Stimulated activated CD8-positive, alpha-beta memory T cell treated with anti-CD3 and anti-CD28 coated beads, Interleukin-2, amount 100 ng/mL, for 48 hours (primary cell): ENCODE results near the gene SDK1.
"Not testable (repeated sequence)": the region's sequence is repeated elsewhere in the genome, so short reads cannot be mapped to it uniquely, and the experiment has no call there.

ENCODE experiments used
- DNase-seq, 2 donors: peaks; one replicate each; pipeline ENCODE4 v3.0.0-alpha.2; 2020; ENCODE audit warnings: low read depth in 2 of 2

SDK1 gene

GRCh38 chr7:3537210-3537875, 236.3 kb downstream of the SDK1 start:
- DNase-seq: no peak

GRCh38 chr7:3538041-3538440, 237.0 kb downstream of the SDK1 start:
- no peak for DNase-seq

GRCh38 chr7:3540456-3541220, 239.6 kb downstream of the SDK1 start:
- DNase-seq: no peak

GRCh38 chr7:3544202-3544601, 243.2 kb downstream of the SDK1 start:
- no peak for DNase-seq

- no peak for DNase-seq
Measured at GRCh38 chr7:3548815-3549214, 247.8 kb downstream of the SDK1 start.

- no peak for DNase-seq
Measured at GRCh38 chr7:3549601-3550000, 248.5 kb downstream of the SDK1 start.

DNA sequence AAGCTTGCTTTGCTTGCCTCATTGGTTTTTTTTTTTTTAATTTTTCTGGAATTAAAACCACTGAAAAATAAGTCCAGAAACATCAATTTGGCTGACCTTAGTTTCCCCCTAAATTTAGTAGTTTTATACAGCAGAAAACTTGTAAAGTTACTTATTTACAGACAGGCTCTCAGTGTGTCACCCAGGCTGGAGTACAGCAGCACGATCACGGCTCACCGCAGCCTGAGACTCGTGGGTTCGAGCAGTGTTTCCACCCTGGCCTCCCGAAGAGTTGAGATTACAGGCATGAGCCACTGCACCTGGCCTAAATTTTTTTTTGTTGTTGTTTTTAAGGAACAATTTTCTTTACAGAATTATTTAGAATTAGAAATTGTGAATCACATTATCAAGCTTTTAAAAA, 250.5 kb downstream of the SDK1 start:
- DNase-seq: no peak

GRCh38 chr7:3552499-3552898, 251.4 kb downstream of the SDK1 start:
- DNase-seq: no peak

DNA sequence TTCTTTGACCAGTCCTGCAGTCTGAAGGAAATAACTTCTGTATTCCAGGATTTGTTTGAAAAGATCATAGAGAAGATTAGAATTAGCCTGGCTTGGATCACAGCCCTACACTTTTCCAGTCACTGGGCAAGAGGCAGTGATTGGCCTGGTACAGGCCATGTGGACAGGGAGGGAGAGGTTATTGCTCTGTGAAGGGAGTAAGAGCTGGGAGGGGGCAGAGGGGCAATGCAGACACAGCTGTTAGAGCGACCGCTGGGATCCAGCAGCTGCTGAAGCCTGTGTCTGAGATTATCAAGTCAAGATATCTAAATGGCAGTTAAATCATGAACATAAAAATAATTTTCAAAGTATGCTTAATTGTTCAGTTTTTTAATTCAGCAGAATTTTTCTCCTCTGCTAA, 257.3 kb downstream of the SDK1 start:
- DNase-seq: no peak

- no peak for DNase-seq
Measured at GRCh38 chr7:3559278-3559677, 258.2 kb downstream of the SDK1 start.

DNA sequence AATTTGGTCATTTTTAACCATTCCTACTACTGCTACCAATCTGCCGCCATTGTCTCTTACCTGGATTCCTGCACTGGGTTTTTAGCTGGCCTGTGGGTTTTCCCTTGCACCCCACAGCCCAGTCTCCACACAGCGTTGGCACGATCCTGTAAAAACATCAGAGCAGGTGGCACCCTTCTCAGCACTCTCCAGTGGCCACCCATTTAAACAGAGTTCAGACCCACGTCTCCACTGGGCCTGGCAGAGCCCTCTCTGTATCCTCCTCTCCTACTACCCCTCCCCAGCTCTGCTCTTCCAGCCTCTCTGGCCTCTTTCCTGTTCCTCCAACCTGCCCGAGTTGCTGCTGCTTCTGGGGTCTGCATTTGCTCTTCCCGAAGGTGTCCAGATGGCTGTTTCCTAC, 259.4 kb downstream of the SDK1 start:
- no peak for DNase-seq

DNA sequence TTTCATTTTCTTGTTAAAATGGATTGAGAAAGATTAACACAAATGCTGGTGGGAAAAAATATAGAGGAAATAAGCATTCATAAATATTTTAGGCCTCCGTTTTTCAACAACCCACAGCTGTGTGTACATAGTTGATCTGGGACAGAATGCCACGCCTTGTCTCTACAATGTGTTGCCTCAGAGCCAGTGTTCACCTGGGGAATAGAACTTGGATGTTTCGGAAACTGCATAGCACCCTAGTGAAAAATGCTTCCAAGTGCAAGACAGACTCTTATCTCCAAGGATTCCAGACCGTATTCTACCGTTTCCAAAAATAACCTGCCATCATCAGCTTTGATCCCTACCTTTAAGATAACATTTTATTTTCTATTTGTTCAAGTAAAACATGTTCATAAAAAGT, 260.9 kb downstream of the SDK1 start:
- no peak for DNase-seq

DNA sequence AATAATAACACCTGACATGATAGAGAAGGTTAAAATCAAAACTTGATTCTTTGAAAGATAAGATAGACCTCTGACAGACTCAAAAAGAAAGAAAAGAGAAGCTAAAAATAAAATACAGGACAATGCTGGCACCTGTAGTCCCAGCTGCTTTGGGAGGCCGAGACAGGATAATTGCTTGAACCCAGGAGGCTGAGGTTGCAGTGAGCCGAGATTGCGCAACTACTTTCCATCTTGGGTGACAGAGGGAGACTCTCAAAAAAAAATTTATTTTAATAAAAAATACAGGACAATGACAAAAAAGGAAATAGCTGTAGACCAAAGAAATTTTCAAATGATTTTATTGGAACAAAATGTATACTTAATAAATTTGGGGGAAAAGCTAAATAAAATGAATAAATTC, 263.2 kb downstream of the SDK1 start:
- DNase-seq: no peak

- no peak for DNase-seq
Measured at GRCh38 chr7:3568516-3568915, 267.5 kb downstream of the SDK1 start.

DNA sequence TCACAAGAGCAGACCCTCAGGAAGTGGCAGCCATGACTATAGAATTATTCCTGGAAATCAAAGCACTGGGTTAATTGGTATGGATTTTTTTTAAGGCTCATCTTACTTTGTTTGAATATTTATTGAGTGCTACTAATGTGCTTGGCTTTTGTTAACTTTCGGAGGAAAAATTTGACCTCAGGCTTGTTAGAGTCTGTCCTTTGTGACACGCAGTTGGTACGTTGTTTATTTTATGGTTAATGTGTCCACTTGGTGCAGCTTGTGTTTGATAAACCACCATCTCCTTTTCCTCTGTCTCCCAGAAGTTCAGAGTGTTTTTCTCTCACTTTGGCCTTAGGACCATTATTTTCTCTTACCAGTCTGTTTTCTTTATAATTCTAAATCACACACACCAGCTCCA, 268.6 kb downstream of the SDK1 start:
- no peak for DNase-seq

- DNase-seq: no peak
Measured at GRCh38 chr7:3573151-3573550, 272.1 kb downstream of the SDK1 start.

DNA sequence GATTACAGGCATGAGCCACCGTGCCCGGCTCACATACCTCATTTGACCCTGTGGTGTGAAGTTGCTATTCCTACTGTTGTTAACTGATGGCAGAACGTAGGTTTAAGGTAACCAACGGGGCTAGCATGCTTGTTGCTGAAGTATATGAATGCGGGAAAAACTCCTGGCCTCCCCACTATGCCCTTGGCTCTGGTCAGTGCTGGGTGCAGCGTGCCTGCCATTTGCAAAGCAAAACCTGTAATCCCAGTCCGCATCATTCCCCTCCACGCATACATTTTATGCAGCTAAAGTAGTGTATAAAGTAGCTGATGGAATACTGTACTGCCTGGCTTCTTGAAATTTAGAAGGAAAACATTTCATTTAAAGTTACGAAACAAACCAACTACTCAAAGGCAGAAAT, 273.3 kb downstream of the SDK1 start:
- no peak for DNase-seq

DNA sequence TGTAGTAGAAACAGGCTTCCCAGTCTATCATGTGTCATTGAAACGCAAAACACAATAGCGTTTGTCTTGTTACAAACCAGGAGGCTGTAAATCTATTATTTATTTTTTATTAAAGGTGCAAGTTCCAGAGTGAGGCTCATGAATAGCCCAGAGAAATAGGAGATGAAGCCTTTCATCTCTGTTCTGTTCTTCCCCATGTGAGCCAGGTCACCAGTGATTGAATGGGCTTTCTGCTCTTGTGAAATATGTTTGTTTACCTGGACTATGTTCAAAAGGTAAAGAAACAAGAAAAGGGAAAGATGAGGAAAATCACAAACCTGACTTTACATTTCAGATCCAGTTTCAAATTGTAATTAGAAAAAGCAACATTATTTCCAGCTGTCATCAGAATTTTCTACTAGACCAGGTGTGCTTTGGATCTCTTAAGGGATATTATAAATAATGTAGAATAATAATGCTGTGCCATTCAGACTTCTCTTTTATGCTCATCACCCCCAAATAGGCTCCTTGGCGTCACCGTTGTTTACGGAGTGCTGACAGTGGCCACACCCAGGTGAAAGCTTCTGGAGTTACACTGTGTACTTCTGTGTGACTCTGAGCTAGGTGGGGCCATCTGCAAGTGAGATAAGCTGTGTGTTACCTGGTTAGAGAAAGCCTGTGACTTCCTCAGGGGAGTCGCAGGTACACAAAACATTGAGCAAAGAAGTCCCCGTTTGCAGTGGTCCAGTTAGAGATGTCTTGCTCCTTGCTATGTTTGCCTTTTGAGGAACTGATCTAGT, 274.9 kb downstream of the SDK1 start:
- no peak for DNase-seq

DNA sequence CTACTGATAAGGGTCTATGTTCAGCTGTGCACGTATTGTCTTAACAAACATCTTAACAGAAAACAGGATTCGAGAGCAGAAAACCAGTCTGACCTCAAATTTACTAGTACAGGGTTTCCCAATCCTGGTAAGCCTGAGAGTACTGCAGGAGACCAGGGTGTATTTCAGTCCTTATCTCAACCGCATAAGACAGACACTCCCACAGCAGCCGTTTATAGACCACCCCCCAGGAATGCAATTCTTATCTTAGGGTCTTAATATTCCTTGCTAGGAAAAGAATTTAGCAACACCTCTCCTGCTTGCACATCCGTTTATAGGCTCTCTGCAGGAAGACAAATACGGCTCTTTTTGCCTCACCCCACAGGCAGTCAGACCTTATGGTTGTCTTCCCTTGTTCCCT, 277.3 kb downstream of the SDK1 start:
- DNase-seq: no peak

- DNase-seq: no peak
Measured at GRCh38 chr7:3579638-3580219, 278.7 kb downstream of the SDK1 start.

- not testable (repeated sequence) for DNase-seq
Measured at GRCh38 chr7:3582145-3582544, 281.1 kb downstream of the SDK1 start.

- DNase-seq: no peak
Measured at GRCh38 chr7:3585826-3586225, 284.8 kb downstream of the SDK1 start.
